ENCODE measurements around the gene KLF4. TPM values are rescaled to one million over a fixed set of nuclear protein-coding genes. Genes with fewer than 3 reads are reported as not detected.
A peak's percentile ranks its signal among the peaks of the same experiment; 100 is the strongest.

KLF4 gene
- total RNA-seq, 1 experiment from 2014 or later, result 5.9 TPM

GRCh38 chr9:107484117-107484723 lies 5.3 kb downstream of the KLF4 start:
- peaks cover 2% of the 10 kb centered on the region; the same call in 1 of the 2 replicates for H3K36me3 Mint-ChIP-seq
- peaks cover 21% of the 10 kb centered on the region for H3K4me1 Mint-ChIP-seq
- TF ChIP-seq ZNF416 (CRISPR knock-in tag; IDR thresholded peaks at IDR 0.05) (no peak), MAX (CRISPR knock-in tag; IDR thresholded peaks at IDR 0.05) (no peak), CDX4 (CRISPR knock-in tag; IDR thresholded peaks at IDR 0.05; ENCODE audit: borderline replicate concordance) (no peak), ATF6 (CRISPR knock-in tag; IDR thresholded peaks at IDR 0.05) (no peak), ZNF512 (CRISPR knock-in tag; IDR thresholded peaks at IDR 0.05; ENCODE audit: borderline replicate concordance) (no peak), ZNF396 (CRISPR knock-in tag; IDR thresholded peaks at IDR 0.05; ENCODE audit: borderline replicate concordance) (no peak), AFF4 (CRISPR knock-in tag; IDR thresholded peaks at IDR 0.05; ENCODE audit: borderline replicate concordance) (no peak), ATF2 (CRISPR knock-in tag; IDR thresholded peaks at IDR 0.05; ENCODE audit: borderline replicate concordance, low read depth) (no peak), EMX1 (CRISPR knock-in tag; IDR thresholded peaks at IDR 0.05) (no peak), GRHL2 (CRISPR knock-in tag; IDR thresholded peaks at IDR 0.05; ENCODE audit: insufficient replicate concordance, severe bottlenecking) (no peak)
- H3K4me3 Mint-ChIP-seq, result no peak overlapping the region
- H3K27me3 Mint-ChIP-seq (ENCODE audit: low read depth), result peaks cover 36% of the 10 kb centered on the region
- POLR2A ChIA-PET, result no interaction called here
- DNase-seq (ENCODE audit: low spot score) (peak; percentile 19), ATAC-seq (peak; percentile 55)
- CTCF ChIA-PET, result interaction anchor here (0.8 to 1.8 kb wide), 5 partner anchors 19 to 984 kb away, joined by 3 to 10 read pairs (median 3); no protein-coding TSS in a partner anchor
- H3K9me3 Mint-ChIP-seq, result no peaks in the 10 kb centered on the region
- no peak overlapping the region for H3K27ac Mint-ChIP-seq

- no peak overlapping the region for H3K4me3 Mint-ChIP-seq
- H3K27me3 Mint-ChIP-seq (ENCODE audit: low read depth), result peaks cover 31% of the 10 kb centered on the region
- no peak for TF ChIP-seq RORB (CRISPR knock-in tag; IDR thresholded peaks at IDR 0.05)
- TF ChIP-seq EMX1 (CRISPR knock-in tag; IDR thresholded peaks at IDR 0.05), result no peak
- peaks cover 2% of the 10 kb centered on the region; the same call in 1 of the 2 replicates for H3K36me3 Mint-ChIP-seq
- H3K4me1 Mint-ChIP-seq, result peaks cover 17% of the 10 kb centered on the region
- ATAC-seq, result no peak
- H3K9me3 Mint-ChIP-seq, result no peaks in the 10 kb centered on the region
- no peak for DNase-seq (ENCODE audit: low spot score)
- no peak overlapping the region for H3K27ac Mint-ChIP-seq
- CTCF ChIA-PET, result interaction anchor here (1.4 to 1.8 kb wide), 2 partner anchors 58 to 61 kb away, joined by 8 to 10 read pairs; no protein-coding TSS in a partner anchor
- POLR2A ChIA-PET, result no interaction called here
These were observed 5.9 kb downstream of the KLF4 start for GRCh38 chr9:107483666-107484065.
